ENCODE data around the gene PRPH.

GRCh38 chr12:49260571-49261363 is 34.2 kb upstream of the PRPH start:
- TF ChIP-seq POLR2AphosphoS5 (IDR thresholded peaks at IDR 0.05; ENCODE audit: low read depth, low read length) (no peak), POLR2A (IDR thresholded peaks at IDR 0.05; ENCODE audit: low read depth, low read length) (no peak), TAF1 (IDR thresholded peaks at IDR 0.05; ENCODE audit: borderline replicate concordance, low read depth, low read length) (no peak)
